Activated CD4-positive, alpha-beta T cell treated with anti-CD3 and anti-CD28 coated beads for 36 hours (primary cell): ENCODE measurements around the gene VIL1. TPM values are rescaled to one million over a fixed set of nuclear protein-coding genes. Genes with fewer than 3 reads are reported as not detected.

Experiments used
- ATAC-seq: fragments of 200-7000 bp; cut with Tn5 transposase; one replicate; pipeline ENCODE4 v1.10.0; 2021; ENCODE audit warnings: mild to moderate bottlenecking, moderate library complexity
- CTCF ChIA-PET: fragments of 350-600 bp; sonication (Branson Sonifier 250); formaldehyde crosslinking; loops from one replicate; lab custom pipeline; 2021; ENCODE audit warnings: antibody characterized with exemption; lab: Charles Lee
- POLR2A ChIA-PET: fragments of 350-600 bp; sonication (Branson Sonifier 250); formaldehyde crosslinking; loops from one replicate; lab custom pipeline; 2021; ENCODE audit warnings: antibody characterized with exemption, inconsistent platforms; lab: Charles Lee
- DNase-seq: peaks from one replicate; pipeline ENCODE4 v3.0.0-alpha.2; 2020
- H3K27ac Mint-ChIP-seq: one replicate; pipeline ENCODE4 v1.8.0; 2021; ENCODE audit warnings: mixed read lengths
- H3K27me3 Mint-ChIP-seq: one replicate; pipeline ENCODE4 v1.8.0; 2021; ENCODE audit warnings: mixed read lengths
- H3K36me3 Mint-ChIP-seq: one replicate; pipeline ENCODE4 v1.8.0; 2021; ENCODE audit warnings: low read depth, mixed read lengths
- H3K4me1 Mint-ChIP-seq: one replicate; pipeline ENCODE4 v1.8.0; 2021; ENCODE audit warnings: mixed read lengths
- H3K4me3 Mint-ChIP-seq: one replicate; pipeline ENCODE4 v1.8.0; 2021; ENCODE audit warnings: mild to moderate bottlenecking, moderate library complexity, mixed read lengths
- H3K9me3 Mint-ChIP-seq: one replicate; pipeline ENCODE4 v1.8.0; 2021; ENCODE audit warnings: low read depth, mixed read lengths
- intact Hi-C, 2 experiments: fragments of 100-400 bp; cut with DNase I in 1 of 2; cut with micrococcal nuclease in 1 of 2; formaldehyde crosslinking; loops; one replicate each; pipeline versions ENCODE4 v1.14.2 to v1.15.1; 2022 to 2024; cut with DNase I, micrococcal nuclease
- microRNA-seq: library from miRNA; unstranded; fragments of <30 nt; microRNA quantifications from one replicate; pipeline ENCODE4 v1.2.0, GENCODE V29; 2021; ENCODE audit warnings: borderline replicate concordance
- total RNA-seq, 2 experiments: library from RNA; stranded (reverse); gene quantifications; one replicate each; pipeline ENCODE4 v1.2.3, GENCODE V29; 2021

VIL1 gene
- total RNA-seq, 2 experiments from 2014 or later = not detected

DNA sequence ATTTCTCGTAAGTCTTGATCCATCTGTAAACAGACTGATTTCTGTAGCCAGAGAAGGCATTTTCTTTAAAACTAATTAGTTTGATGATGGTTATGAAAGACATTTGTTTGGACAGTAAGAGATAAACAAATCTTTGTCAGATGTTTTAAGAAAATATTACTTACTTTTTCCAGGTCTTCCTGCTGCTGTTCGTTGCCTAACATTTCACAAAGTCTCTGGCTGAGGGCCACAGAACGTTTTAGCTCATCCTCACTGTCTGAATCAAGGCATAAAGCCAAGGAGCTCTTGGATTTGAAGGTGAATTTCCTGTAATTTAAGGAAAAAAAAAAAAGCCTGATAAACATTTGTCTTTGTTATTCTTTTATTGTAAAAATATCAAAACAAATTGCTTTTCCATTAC, 57.8 kb downstream of the VIL1 start:
- intact Hi-C loops = no loop called here
- no peaks in the 10 kb centered on the region for H3K27me3 Mint-ChIP-seq
- no peak for ATAC-seq
- ChIA-PET POLR2A (no interaction called here), CTCF (interaction anchor here (1.1 kb wide), 2 partner anchors 8 to 16 kb away, joined by 3 to 4 read pairs; no protein-coding TSS in a partner anchor)
- H3K4me1 Mint-ChIP-seq = no peaks in the 10 kb centered on the region
- DNase-seq = no peak
- no peak overlapping the region for H3K27ac Mint-ChIP-seq
- H3K9me3 Mint-ChIP-seq = no peaks in the 10 kb centered on the region
- peaks cover 56% of the 10 kb centered on the region for H3K36me3 Mint-ChIP-seq
- no peak overlapping the region for H3K4me3 Mint-ChIP-seq

DNA sequence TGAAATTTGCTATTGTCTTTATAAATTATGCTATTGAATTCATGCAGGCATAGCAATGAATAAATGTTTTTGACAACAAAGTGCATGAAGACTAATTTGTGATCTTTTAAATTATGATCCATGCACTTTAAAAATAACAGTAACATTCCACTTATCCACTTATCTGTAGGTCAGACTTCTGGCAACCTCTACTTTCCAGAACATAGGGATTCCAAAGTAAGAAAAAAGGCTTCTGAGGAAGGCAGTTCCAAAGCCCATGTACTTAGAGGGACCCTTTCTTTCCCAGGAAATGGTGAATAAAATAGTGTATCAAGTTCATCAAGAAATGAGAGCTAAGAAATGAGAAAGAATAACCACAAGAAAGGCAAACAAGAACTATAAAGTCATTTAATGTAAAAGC, 58.3 kb downstream of the VIL1 start:
- no peaks in the 10 kb centered on the region for H3K9me3 Mint-ChIP-seq
- no peak for DNase-seq
- intact Hi-C loops = no loop called here
- POLR2A ChIA-PET = no interaction called here
- no peak overlapping the region for H3K27ac Mint-ChIP-seq
- no peak for ATAC-seq
- no peaks in the 10 kb centered on the region for H3K27me3 Mint-ChIP-seq
- H3K4me1 Mint-ChIP-seq = no peaks in the 10 kb centered on the region
- H3K36me3 Mint-ChIP-seq = peaks cover 56% of the 10 kb centered on the region
- CTCF ChIA-PET = interaction anchor here (1.1 kb wide), 1 partner anchor 9 kb away, joined by 4 read pairs; no protein-coding TSS in a partner anchor
- H3K4me3 Mint-ChIP-seq = no peak overlapping the region

- no peak overlapping the region for H3K4me3 Mint-ChIP-seq
- peaks cover 56% of the 10 kb centered on the region for H3K36me3 Mint-ChIP-seq
- H3K4me1 Mint-ChIP-seq = peaks cover 10% of the 10 kb centered on the region
- DNase-seq (no peak), ATAC-seq (no peak)
- CTCF ChIA-PET = no interaction called here
- no peaks in the 10 kb centered on the region for H3K27me3 Mint-ChIP-seq
- POLR2A ChIA-PET = no interaction called here
- intact Hi-C loops = no loop called here
- H3K9me3 Mint-ChIP-seq = no peaks in the 10 kb centered on the region
- H3K27ac Mint-ChIP-seq = no peak overlapping the region
Observed at GRCh38 chr2:218478544-218478943, 59.6 kb downstream of the VIL1 start.

GRCh38 chr2:218479595-218479994, 60.7 kb downstream of the VIL1 start:
- DNase-seq (no peak), ATAC-seq (no peak)
- intact Hi-C loops = no loop called here
- Mint-ChIP-seq H3K4me1 (peaks cover 14% of the 10 kb centered on the region), H3K27ac (no peak overlapping the region), H3K36me3 (peaks cover 56% of the 10 kb centered on the region), H3K9me3 (no peaks in the 10 kb centered on the region), H3K4me3 (no peak overlapping the region), H3K27me3 (no peaks in the 10 kb centered on the region)
- POLR2A ChIA-PET = no interaction called here
- CTCF ChIA-PET = no interaction called here

DNA sequence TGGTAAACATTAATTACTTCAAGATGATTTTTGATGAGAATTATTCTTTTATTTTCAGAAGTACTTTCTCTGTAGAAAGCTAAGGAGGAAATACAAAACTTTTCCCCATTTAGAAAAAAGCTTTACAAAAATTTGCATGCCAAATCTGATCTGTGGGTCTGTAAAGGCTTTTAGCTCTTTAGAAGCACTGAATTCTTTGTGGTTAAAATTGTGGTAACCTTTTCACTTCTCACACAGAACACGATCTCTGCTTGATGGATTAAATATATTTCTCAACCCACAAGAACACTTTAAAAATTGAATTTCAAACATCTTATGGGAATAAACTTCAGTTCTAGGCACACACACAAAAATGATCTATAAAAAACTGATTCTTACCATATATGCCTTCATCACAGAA, 63.7 kb downstream of the VIL1 start:
- H3K4me3 Mint-ChIP-seq = no peak overlapping the region
- H3K9me3 Mint-ChIP-seq = no peaks in the 10 kb centered on the region
- H3K36me3 Mint-ChIP-seq = peaks cover 55% of the 10 kb centered on the region
- intact Hi-C loops = loop anchor here in 1 of 2 experiments (5.0 kb wide), 1 partner anchor 70 kb away; no protein-coding TSS in a partner anchor
- ChIA-PET CTCF (interaction anchor here (0.7 to 1.6 kb wide), 3 partner anchors 22 to 166 kb away, joined by 3 to 5 read pairs (median 3); no protein-coding TSS in a partner anchor), POLR2A (no interaction called here)
- ATAC-seq = no peak
- H3K4me1 Mint-ChIP-seq = peaks cover 14% of the 10 kb centered on the region
- no peaks in the 10 kb centered on the region for H3K27me3 Mint-ChIP-seq
- peak overlapping the region; percentile 17 for H3K27ac Mint-ChIP-seq
- DNase-seq = no peak

- ATAC-seq (no peak), DNase-seq (no peak)
- H3K9me3 Mint-ChIP-seq = no peaks in the 10 kb centered on the region
- no peak overlapping the region for H3K4me3 Mint-ChIP-seq
- peaks cover 14% of the 10 kb centered on the region for H3K4me1 Mint-ChIP-seq
- no peak overlapping the region for H3K27ac Mint-ChIP-seq
- no peaks in the 10 kb centered on the region for H3K27me3 Mint-ChIP-seq
- intact Hi-C loops = no loop called here
- POLR2A ChIA-PET = no interaction called here
- peaks cover 58% of the 10 kb centered on the region for H3K36me3 Mint-ChIP-seq
- CTCF ChIA-PET = no interaction called here
Observed at GRCh38 chr2:218485986-218486667, 67.2 kb downstream of the VIL1 start.

DNA sequence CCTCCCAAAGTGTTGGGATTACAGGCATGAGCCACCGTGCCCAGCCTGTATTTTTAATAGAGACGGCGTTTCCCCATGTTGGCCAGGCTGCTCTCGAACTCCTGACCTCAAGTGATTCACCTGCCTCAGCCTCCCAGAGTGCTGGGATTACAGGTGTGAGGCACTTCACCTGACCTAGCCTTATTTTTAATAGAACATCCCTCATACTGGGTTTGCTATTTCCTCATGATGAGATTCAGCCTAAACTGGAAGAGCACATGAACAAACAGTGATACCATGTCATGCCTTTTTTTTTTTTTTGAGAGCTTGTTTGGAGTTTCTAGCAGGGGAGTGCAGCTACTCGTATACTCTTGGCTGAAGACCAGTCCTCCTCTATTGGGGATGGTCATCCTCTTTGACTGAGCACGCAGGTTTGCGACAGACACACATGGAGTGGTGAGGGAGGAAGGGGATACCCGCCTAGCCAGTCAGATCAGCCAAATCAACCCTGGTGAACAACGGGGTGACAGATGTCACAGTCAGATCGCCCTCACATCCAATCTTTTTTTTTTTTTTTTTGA, 81.7 kb downstream of the VIL1 start:
- intact Hi-C loops = no loop called here

DNA sequence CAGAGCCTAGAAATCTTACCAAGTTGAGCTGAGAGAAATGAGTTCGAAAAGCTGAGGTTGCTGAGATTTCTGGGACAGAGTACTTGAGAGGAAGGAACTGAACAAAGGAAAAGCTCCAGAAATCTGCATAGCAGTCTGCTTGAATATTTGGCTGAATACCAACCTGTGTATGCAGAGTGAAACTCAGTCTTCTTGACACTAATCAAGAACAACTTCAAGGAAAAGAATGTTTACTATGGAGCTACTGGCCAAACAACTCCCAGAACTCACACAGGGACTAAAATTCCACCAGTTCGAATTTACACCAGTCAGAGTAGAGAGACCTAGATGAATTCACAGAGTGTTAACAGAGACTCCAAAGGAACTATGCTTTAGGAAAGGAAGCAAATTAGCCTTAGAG, 82.7 kb downstream of the VIL1 start:
- Mint-ChIP-seq H3K27ac (no peak overlapping the region), H3K4me1 (no peaks in the 10 kb centered on the region), H3K9me3 (no peaks in the 10 kb centered on the region), H3K27me3 (no peaks in the 10 kb centered on the region), H3K36me3 (peaks cover 35% of the 10 kb centered on the region), H3K4me3 (no peak overlapping the region)
- ChIA-PET POLR2A (no interaction called here), CTCF (interaction anchor here (0.7 to 1.6 kb wide), 4 partner anchors 8 to 186 kb away, joined by 3 to 5 read pairs (median 3); no protein-coding TSS in a partner anchor)
- intact Hi-C loops = no loop called here
- DNase-seq (no peak), ATAC-seq (no peak)

More for the DNA sequence above, 81.7 kb downstream of the VIL1 start:
- ATAC-seq (no peak), DNase-seq (no peak)
- H3K36me3 Mint-ChIP-seq = peaks cover 31% of the 10 kb centered on the region
- H3K27ac Mint-ChIP-seq = no peak overlapping the region
- no peaks in the 10 kb centered on the region for H3K4me1 Mint-ChIP-seq
- no peaks in the 10 kb centered on the region for H3K27me3 Mint-ChIP-seq
- POLR2A ChIA-PET = interaction anchor here (0.5 kb wide), 1 partner anchor 21 kb away, joined by 6 read pairs; no protein-coding TSS in a partner anchor
- H3K9me3 Mint-ChIP-seq = no peaks in the 10 kb centered on the region
- no peak overlapping the region for H3K4me3 Mint-ChIP-seq
- CTCF ChIA-PET = interaction anchor here (1.4 kb wide), 1 partner anchor 187 kb away, joined by 3 read pairs; no protein-coding TSS in a partner anchor

Small RNAs within 50 kb of the gene (microRNA-seq; reads per million reads assigned to microRNA genes)
- gene MIR26B = 15,265 reads per million, percentile 97 among the genes with 10 or more reads in this experiment

Other genes starting within 250 kb of the VIL1 start
- 100 to 1,000 TPM; 563 to 632 TPM for gene ARPC2, start 201.9 kb upstream of the VIL1 start, total RNA-seq
- gene GPBAR1, start 158.1 kb upstream of the VIL1 start, total RNA-seq = under 1 TPM; 0.11 to 0.40 TPM
- gene AAMP, start 149.0 kb upstream of the VIL1 start, total RNA-seq = 10 to 100 TPM; 49.7 to 72.2 TPM
- 10 to 100 TPM; 17.8 to 18.5 TPM for gene PNKD, start 148.6 kb upstream of the VIL1 start, total RNA-seq
- gene TMBIM1, start 126.6 kb upstream of the VIL1 start, total RNA-seq = 10 to 100 TPM; 51.1 to 54.0 TPM
- not detected for gene CATIP, start 62.3 kb upstream of the VIL1 start, total RNA-seq
- gene SLC11A1, start 36.9 kb upstream of the VIL1 start, total RNA-seq = under 1 TPM; 0.05 to 0.09 TPM
- gene CTDSP1, start 19.3 kb upstream of the VIL1 start, total RNA-seq = 10 to 100 TPM; 57.7 to 65.4 TPM
- 10 to 100 TPM; 42.5 to 46.8 TPM for gene USP37, start 149.2 kb downstream of the VIL1 start, total RNA-seq
- 100 to 1,000 TPM; 100 to 105 TPM for gene CNOT9, start 149.7 kb downstream of the VIL1 start, total RNA-seq
- under 1 TPM; 0.18 to 0.83 TPM for gene PLCD4, start 188.8 kb downstream of the VIL1 start, total RNA-seq
- gene ZNF142, start 240.5 kb downstream of the VIL1 start, total RNA-seq = 10 to 100 TPM; 31.5 to 42.4 TPM
- 10 to 100 TPM; 74.3 to 92.3 TPM for gene BCS1L, start 240.6 kb downstream of the VIL1 start, total RNA-seq